HT1080 (cell line): ENCODE results near the gene KIF21B. TPM values are rescaled to one million over a fixed set of nuclear protein-coding genes. Genes with fewer than 3 reads are reported as not detected.

ENCODE experiments used
- DNase-seq: peaks from one replicate; pipeline ENCODE4 v3.0.0-alpha.2; 2015; ENCODE audit warnings: low read depth
- polyA plus RNA-seq, 2 experiments: library from polyadenylated mRNA; depleted of rRNA; stranded (reverse); fragments of >200 nt; gene quantifications; 2 replicates each; pipeline ENCODE4 v1.2.3, GENCODE V29; 2015
- total RNA-seq: library from RNA; depleted of rRNA; stranded (reverse); fragments of >200 nt; shearing (Covaris generic); gene quantifications from 2 replicates; pipeline ENCODE4 v1.2.3, GENCODE V29; 2014; rRNA removed

Gene KIF21B, protein sequence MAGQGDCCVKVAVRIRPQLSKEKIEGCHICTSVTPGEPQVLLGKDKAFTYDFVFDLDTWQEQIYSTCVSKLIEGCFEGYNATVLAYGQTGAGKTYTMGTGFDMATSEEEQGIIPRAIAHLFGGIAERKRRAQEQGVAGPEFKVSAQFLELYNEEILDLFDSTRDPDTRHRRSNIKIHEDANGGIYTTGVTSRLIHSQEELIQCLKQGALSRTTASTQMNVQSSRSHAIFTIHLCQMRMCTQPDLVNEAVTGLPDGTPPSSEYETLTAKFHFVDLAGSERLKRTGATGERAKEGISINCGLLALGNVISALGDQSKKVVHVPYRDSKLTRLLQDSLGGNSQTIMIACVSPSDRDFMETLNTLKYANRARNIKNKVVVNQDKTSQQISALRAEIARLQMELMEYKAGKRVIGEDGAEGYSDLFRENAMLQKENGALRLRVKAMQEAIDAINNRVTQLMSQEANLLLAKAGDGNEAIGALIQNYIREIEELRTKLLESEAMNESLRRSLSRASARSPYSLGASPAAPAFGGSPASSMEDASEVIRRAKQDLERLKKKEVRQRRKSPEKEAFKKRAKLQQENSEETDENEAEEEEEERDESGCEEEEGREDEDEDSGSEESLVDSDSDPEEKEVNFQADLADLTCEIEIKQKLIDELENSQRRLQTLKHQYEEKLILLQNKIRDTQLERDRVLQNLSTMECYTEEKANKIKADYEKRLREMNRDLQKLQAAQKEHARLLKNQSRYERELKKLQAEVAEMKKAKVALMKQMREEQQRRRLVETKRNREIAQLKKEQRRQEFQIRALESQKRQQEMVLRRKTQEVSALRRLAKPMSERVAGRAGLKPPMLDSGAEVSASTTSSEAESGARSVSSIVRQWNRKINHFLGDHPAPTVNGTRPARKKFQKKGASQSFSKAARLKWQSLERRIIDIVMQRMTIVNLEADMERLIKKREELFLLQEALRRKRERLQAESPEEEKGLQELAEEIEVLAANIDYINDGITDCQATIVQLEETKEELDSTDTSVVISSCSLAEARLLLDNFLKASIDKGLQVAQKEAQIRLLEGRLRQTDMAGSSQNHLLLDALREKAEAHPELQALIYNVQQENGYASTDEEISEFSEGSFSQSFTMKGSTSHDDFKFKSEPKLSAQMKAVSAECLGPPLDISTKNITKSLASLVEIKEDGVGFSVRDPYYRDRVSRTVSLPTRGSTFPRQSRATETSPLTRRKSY (N-terminal part only)
- total RNA-seq: 4.7 and 5.2 TPM in 2 replicates
- 7.9 and 8.9 TPM in 2 replicates for polyA plus RNA-seq (2015; cell fraction: cytosol; rRNA removed)
- polyA plus RNA-seq (2015; cell fraction: nucleus; rRNA removed): 14.3 and 15.3 TPM in 2 replicates

DNA sequence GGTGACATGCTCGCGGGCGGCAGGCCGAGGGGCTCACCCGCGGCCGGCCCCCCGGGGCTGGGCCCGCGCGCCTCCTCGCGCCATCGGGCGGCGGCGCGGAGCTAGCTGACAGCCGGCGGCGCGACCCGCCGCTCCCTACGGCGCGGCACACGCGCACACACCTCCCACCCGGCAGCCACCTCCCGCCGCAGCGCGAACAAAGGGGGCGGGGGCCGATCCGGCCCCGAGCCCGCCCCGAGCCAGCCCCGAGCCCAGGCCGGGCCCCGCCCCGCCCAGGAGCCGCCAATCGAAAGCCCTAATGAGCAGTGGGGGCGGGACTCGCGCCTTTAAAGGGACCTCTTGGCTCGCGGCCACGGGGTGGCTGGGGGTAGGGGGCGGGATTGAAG is at the start of gene KIF21B:
Gene KIF21B (minus strand): TSS at position 198 of the 386 bp plus-strand sequence. CDS start 331 bp downstream, outside the sequence.
- DNase-seq: peak; percentile 57

DNA sequence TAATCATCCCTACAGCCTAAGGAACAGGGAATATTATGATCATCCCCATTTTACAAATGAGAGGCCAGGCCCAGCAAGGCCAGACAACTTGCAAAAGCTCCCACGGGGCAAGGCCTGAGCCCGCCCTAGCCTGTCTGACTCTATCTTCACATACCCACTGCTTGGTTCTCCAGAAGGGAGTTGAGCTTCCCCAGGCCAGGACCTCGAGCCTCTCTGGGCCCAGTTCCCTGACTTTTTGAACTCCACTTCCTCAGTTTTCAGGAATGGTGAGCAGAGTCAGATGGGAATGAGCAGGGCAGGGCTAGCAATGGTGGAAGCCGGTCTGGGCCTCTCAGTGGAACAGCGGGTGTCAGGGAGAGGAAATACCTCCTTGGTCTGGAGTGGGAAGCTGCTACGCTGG is 49.4 kb upstream of the KIF21B start:
- no peak for DNase-seq

DNA sequence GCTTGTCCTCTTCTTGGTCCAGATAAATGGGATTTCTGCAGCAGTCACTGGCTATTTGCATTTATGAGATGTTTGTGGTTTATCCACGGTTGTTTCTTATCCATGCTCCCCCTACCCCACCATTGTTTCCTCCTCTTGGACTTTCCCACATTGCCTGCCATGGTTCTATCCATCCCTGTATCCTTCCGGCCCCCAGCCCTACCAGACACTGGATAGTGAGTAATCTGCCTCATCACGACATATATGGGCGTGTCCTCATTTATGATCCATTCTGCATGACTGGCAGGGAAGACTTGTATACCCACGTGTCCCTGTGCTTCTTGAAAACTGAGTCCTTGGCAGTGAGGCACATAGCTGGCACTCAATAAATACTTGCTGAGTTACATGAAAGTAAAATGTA is 48.6 kb upstream of the KIF21B start:
- peak; percentile 23 for DNase-seq

DNA sequence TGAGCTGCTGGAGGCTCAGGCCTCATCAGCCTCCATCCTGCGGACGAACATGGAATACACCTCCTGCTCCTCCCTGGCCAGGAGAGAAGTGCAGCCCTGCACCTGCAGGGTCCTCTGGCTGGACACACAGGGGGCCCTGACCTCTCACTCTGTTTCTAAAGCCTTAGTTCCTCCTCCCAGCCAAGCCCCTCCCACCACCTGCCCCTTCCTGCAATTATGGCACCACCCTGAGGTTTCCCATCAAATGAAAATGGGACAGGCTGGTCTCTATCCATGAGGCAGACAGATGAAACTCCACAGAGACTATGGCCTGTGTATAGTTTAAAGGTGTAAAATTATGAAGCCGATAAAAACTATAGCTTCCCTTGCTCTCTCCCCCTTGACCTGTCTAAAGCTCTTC is 46.1 kb upstream of the KIF21B start:
- DNase-seq: no peak

DNA sequence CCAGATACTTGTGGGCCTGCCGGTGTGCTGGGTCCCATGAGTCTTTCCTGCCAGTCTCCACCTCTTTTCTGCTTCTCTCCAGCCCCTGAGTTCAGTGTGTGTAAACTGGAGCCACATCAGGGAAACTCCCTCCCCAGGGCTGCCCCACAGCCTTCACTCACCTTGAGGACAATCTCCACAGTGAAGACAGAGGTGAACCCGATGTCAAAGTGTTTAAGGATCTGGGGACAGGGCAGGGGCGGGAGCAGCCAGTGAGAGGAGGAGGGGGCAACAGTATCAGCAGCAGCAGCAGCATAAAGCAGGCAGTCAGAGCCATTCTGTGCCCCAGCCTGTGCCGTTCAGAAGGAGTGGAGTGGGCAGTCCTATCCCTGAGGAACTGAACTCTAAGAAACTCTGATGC is 45.5 kb upstream of the KIF21B start:
- no peak for DNase-seq

DNA sequence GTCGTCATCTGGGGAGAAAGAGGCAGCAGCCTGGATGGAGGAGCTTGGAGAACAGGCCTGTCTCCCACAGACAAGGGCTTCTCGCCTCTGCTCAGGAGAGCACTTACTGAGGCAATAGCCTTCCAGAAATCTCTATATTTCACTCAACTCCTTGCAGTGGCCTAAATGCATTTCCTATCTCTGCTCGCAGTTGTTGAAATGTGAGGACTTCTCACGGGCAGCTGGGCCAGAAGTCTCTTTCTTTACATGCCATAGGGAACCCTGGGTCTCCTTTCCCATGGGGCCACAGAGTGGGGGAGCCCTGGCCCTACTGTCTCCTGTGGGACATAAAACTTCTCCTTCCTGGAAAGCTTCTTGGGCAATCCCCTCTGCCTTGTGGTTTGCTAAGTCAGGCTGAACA is 43.5 kb upstream of the KIF21B start:
- DNase-seq: no peak

DNA sequence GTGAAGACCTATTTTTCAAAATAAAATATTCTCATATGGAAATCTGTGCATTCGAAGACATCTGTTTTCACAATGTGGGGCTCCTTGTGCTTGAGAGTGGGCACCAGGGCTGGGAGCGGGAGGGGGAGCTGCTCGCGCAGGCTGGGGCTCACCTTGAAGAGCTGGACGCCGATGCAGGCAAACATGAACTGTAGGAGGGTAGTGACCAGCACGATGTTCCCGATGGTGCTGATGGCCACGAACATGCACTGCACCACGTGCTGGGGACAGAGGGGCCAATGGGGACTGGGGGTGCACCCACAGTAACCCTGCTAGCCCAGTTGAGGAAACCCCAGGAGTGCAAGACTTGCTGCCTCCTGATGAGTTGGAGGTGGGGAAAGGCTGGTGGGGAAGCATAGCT is 42.2 kb upstream of the KIF21B start:
- DNase-seq: no peak

DNA sequence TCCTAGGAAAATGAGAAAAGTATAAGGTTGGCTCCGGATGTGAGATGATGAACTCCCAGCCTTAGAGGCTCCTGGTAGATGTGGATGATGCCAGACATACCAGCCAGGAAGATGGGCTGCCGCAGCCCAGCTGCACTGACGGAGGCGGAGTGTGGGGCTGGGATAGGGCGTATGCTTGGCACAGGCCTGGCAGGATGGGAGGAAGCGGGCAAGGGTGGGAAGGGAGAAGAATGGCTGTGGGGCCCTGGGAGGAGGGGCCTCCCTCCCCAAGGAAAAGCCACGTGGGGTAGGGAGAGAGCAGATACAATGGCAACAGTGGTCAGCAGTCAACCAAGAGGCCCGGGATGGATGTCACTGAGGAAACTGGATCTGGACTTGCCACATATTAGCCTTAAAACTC is 41.3 kb upstream of the KIF21B start:
- DNase-seq: peak; percentile 16

DNA sequence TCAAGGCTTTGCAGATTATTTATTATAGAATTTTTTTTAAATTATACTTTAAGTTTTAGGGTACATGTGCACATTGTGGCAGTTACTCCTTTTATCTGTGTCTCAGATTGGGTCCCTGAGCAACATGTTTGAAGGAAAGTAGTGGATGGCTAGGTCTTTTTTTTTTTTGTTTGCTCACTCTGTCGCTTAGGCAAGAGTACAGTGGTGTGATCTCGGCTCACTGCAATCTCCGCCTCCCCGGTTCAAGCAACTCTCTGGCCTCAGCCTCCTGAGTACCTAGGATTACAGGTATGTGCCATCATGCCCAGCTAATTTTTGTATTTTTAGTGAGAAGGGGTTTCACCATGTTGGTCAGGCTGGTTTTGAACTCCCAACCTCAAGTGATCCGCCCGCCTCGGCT is 39.6 kb upstream of the KIF21B start:
- DNase-seq: no peak

DNA sequence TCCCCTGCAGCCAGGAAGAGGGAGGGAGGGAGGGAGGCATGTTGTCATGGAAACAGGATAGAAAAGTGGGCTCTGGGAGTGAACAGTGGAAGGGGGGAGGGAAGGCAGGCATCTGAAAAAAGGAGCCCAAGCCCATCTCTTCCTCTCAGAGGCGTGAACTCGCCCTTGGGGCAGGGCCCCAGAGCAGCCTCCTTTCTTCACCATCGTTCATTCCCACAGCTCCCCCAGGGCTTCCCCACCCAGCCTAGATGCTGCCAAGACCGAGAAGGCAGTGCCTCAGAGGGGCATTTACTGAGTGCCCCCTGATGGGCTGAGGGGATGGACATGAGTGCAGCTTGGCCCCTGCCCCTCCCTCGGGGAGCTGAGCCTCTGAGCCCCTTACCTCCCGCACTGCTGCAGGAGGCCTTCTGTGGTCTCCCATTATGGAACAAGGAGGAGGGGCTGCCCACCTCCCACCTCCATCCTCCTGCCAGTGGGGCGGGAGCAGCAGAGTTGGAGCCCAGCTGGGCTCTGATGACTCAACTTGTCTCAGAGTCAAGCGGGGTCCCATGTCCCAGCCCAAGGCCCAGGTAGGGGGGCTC is 39.1 kb upstream of the KIF21B start:
- DNase-seq: no peak

DNA sequence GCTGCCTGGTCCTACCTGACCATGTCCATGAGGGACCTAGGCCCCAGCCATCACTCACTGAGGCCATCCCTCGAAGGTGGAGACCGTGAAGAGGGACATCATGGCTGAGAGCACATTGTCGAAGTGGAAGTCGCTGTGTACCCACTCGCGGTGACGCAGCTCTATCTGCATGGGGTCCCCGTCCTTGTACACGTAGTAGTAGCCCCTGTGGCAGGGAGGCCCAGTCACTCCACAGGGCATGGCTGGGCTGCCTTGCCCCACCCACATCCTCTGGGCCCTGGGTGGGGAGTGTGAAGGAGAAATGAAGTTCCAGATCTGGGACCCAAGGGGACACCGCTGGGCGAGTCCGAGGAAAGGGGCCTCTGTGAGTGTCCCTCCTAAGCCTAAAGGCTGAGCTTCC is 38.4 kb upstream of the KIF21B start:
- DNase-seq: no peak

DNA sequence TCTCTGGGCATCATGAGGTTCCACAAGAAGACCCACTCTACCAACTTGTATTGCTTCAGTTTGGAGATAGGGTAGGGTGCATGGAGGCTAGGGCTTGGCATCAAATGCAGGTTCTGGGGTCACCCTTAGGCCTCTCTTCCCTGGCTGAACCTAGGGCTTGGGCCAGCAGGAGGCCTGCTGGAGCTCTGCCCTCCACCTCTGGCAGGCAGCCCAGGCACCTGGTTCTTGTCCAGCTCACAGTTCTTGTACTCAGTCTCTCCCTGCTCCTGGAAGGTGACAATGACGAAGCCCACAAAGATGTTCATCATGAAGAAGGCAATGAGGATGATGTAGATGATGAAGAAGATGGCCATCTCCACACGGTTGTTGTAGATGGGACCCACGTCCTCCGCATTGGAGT is 37.5 kb upstream of the KIF21B start:
- DNase-seq: no peak

DNA sequence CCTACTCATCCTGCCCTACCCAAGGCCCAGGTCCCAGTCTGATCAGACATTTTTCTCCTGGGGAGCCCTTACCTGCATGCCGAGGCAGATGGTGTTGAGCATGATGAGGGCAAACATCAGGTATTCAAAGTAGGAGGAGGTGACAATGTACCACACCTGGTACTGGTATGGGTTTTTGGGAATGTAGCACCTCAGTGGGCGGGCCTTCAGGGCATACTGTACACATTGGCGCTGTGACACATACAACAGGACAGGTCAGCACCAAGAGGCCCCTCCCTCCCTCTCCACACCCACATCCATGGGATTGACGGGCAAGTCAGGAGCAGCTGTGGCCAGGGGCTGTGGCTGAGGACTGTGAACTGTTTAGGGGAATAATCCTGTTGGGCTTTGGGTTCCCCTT is 37.1 kb upstream of the KIF21B start:
- DNase-seq: no peak

DNA sequence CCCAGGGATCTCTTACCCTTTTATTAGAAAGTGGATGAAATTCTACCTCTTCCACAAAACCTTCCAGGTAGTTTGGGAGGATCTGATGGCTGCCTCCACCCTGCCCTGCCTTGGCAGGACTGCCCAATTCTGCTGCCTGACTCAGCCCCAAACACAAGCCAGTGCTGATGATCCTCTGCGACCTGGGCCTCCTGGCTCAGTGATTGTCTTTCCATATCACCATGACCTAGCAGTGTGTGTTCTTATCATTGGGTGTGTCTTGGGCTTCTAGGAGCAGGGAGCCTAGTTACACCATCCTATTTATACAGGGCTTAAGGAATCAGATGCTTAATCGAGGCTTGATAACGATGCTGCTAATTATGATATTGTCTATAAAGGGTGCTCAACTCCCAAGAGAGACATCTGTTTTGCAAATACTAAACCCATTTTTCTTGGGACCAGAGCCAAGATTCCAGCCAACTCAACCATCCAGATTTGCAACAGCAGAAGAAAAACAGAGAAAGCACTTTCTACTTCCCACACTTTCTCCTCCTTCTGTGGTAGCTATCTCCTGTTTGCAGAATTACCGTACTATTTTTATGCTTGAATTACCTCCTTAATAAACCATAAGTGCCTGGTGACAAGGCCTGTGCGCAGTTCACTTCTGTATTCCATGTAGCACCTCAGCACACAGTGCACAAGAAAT is 36.5 kb upstream of the KIF21B start:
- DNase-seq: no peak

DNA sequence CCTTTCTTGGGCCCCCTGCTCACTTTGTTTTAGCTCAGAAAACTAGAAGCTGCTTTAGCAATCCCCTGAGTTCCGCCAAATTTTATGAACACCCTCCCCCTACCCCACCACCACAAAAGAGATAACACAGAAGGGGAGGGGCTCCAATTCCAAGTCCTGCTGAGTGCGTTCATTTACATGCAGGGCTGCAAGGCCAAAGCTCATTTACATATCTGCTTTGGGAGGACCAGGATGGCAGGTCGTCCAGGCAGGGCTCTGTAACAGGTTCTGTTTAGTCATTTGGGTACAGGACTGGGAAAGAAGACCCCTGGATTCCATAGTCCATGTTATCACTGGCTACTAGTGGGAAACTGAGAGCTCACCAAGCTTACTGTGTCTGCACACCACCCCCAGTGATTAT is 35.9 kb upstream of the KIF21B start:
- no peak for DNase-seq

DNA sequence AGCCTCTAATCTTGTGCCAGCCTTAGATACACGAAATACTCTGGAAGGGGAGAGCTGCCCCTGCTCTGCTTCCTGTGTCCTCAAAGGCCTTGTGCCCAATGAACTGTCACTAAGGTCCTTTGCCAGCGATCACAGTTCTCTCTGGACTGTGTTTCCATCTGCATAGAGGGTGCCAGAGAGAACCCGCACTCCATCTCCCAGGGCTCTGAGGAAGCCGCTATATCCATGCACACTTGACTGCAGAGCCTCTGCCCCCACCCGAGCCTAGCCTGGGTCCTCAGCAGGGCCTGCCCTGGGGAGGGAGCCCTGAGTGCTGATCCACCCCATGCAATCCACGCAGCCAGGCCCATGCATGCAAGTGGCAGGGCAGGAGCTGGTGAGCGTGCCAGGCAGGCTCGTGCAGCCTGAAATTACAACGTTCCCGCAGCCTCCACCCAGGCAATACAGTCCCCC is 30.6 kb upstream of the KIF21B start:
- DNase-seq: no peak

DNA sequence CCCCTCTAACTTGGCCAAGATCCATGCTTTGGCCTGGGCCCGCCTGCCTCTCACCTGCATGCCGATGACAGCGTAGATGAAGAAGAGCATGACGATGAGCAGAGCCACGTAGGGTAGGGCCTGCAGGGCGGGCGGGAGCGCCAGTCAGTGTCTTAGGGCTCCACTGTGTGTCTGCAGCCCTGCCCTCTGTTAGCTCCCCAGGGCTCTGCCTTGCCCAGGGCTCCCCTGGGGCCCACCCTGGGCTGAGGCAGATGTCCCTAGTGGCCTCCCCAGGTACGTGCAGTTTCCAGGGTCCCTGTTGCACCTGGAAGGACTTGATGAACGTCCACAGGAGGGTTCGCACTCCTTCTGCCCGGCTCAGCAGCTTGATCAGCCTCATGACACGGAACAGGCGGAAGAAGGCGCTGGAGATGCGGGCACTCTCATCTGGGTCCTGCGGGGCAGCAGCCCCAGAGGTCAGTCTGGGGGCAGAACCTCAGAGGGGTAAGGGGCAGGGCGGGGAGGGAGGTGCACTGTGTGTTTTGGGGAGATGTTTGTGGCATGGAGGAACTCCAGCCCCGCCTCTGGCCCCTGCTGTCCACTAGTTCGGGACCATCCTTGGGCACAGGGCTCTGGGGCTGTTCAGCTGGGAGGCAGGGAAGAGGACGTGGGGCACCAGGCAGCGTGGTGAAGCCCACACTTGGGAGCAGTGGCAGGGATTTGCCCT is 29.8 kb upstream of the KIF21B start:
- no peak for DNase-seq

DNA sequence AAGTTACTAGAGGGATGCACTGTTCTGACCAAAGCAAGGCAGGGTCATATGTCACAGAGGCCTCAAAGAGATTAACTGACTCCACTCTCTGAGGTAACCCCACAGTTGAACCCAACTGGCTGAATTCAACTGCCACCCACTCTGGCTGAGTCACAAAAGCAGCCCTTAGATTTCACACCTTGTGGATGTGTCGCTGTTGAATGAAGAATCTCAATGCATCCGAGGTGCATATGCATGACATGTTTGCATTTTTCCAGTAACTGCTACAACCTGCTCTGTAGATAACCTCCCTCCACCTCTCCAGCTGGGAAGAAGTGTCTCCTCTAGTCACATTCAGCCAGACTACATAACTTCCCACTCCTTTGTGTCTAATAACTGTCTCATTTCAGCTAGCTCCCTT is 27.9 kb upstream of the KIF21B start:
- DNase-seq: no peak

DNA sequence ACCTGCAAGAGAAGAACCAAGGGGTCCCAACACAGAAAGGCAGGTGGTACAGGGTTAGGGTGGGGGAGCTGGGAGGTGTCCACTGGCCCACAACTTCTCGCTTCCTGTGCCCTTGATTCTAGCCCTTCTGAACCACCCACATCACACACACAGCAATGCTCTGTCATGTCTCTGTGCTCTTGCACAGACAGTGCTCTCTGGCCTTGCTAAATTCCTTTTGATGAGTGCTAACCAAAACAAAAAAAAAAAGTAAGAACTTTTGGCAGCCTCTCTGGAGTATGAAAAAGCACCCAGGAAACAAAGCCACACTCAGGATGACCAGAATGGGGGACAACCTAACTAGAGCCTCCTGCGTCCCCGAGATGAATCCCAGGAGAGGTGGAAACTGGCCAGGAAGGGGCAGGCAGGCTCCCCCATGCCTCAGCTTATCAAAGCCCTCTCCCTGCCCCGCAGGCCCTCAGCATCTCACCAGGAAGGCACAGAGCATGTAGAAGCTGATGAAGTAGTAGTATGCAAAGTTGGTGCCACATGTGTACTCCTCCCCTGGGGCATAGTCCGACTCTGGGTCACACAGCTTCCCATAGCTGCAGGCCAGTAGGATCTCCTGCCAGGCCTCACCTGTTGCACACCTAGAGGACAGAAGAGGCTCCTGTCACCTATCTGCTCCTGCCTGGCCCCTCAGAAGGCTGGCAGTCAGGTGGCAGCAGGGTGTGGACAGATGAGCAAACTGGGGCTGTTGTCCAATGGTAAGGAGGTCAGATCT is 27.2 kb upstream of the KIF21B start:
- no peak for DNase-seq
